Thymus (tissue), 11 donors: Measurements from ENCODE around the gene TENM4. TPM values are rescaled to one million over a fixed set of nuclear protein-coding genes. Genes with fewer than 3 reads are reported as not detected.

ENCODE experiments used
- DNase-seq, 9 donors: peaks; one replicate each; pipeline ENCODE4 v3.0.0-alpha.2; 2013; ENCODE audit warnings: low spot score in 9 of 9, low read depth in 6 of 9, missing footprints in 1 of 9
- H3K27ac ChIP-seq, 2 donors: one replicate each; pipeline ENCODE4 v1.5.1; 2013; ENCODE audit warnings: control low read depth in 1 of 2, low read depth in 1 of 2, low read length in 1 of 2, mild to moderate bottlenecking in 1 of 2, moderate library complexity in 1 of 2
- H3K27me3 ChIP-seq, 2 donors: one replicate each; pipeline ENCODE4 v1.5.1; 2013; ENCODE audit warnings: low read length in 1 of 2; ENCODE audit not compliant: control insufficient read depth in 2 of 2, insufficient read depth in 1 of 2
- H3K36me3 ChIP-seq, 2 donors: one replicate each; pipeline ENCODE4 v1.5.1; 2013; ENCODE audit warnings: low read length in 1 of 2, mild to moderate bottlenecking in 1 of 2, moderate library complexity in 1 of 2; ENCODE audit not compliant: control insufficient read depth in 2 of 2, insufficient read depth in 2 of 2
- H3K4me1 ChIP-seq, 2 donors: one replicate each; pipeline ENCODE4 v1.5.1; 2013; ENCODE audit warnings: low read length in 2 of 2; ENCODE audit not compliant: control insufficient read depth in 2 of 2, insufficient read depth in 2 of 2
- H3K4me3 ChIP-seq, 2 donors: one replicate each; pipeline ENCODE4 v1.5.1; 2013; ENCODE audit warnings: low read length in 2 of 2, control low read depth in 1 of 2, mild to moderate bottlenecking in 1 of 2
- H3K9me3 ChIP-seq, 2 donors: one replicate each; pipeline ENCODE4 v1.5.1; 2013; ENCODE audit warnings: low read length in 1 of 2, mild to moderate bottlenecking in 1 of 2; ENCODE audit not compliant: control insufficient read depth in 2 of 2, insufficient read depth in 1 of 2
- WGBS: extraction: QIAGEN DNeasy Blood & Tissue Kit; methylation state at CpG from one replicate; pipeline ENCODE4 v1.1.7; 2013; 5-methylcytosine and 5-hydroxymethylcytosine counted together
- polyA plus RNA-seq: library from polyadenylated mRNA; stranded (reverse); fragments of 200-250 nt; gene quantifications from one replicate; pipeline ENCODE4 v1.2.3, GENCODE V29; 2013
- total RNA-seq: library from RNA; stranded (reverse); fragments of 120-200 nt; gene quantifications from one replicate; pipeline ENCODE4 v1.2.4, GENCODE V29; 2013
- donor health status: healthy.

Gene TENM4
- total and polyA plus RNA-seq, 2 donors: 1.0 to 2.8 TPM

GRCh38 chr11:79026803-79027445 lies 413.9 kb downstream of the TENM4 start:
- DNase-seq: no peak
- 31% methylated on average over 3 of the region's 3 CpGs for WGBS

GRCh38 chr11:79025622-79026021 lies 415.2 kb downstream of the TENM4 start:
- no peaks in the 10 kb centered on the region for H3K9me3 ChIP-seq
- no peak overlapping the region for H3K4me3 ChIP-seq
- peaks cover 0 to 9% of the 10 kb centered on the region in 2 donors for H3K27me3 ChIP-seq
- DNase-seq: no peak
- H3K36me3 ChIP-seq: no peaks in the 10 kb centered on the region
- H3K27ac ChIP-seq: no peak overlapping the region
- 40% methylated on average over 5 of the region's 5 CpGs for WGBS
- H3K4me1 ChIP-seq: peaks cover 0 to 4% of the 10 kb centered on the region in 2 donors

More at GRCh38 chr11:79026803-79027445, 413.9 kb downstream of the TENM4 start:
- no peak overlapping the region for H3K27ac ChIP-seq
- no peaks in the 10 kb centered on the region for H3K9me3 ChIP-seq
- H3K27me3 ChIP-seq: peaks cover 0 to 16% of the 10 kb centered on the region in 2 donors
- peaks cover 0 to 4% of the 10 kb centered on the region in 2 donors for H3K4me1 ChIP-seq
- H3K4me3 ChIP-seq: no peak overlapping the region
- no peaks in the 10 kb centered on the region for H3K36me3 ChIP-seq

GRCh38 chr11:79025097-79025496 lies 415.7 kb downstream of the TENM4 start:
- DNase-seq: no peak
- Histone ChIP-seq H3K27ac (no peak overlapping the region), H3K9me3 (no peaks in the 10 kb centered on the region), H3K27me3 (peaks cover 0 to 4% of the 10 kb centered on the region in 2 donors), H3K4me3 (no peak overlapping the region), H3K4me1 (peaks cover 0 to 3% of the 10 kb centered on the region in 2 donors), H3K36me3 (no peaks in the 10 kb centered on the region)
- 97% methylated on average over 3 of the region's 3 CpGs for WGBS

GRCh38 chr11:79022265-79022664 lies 418.6 kb downstream of the TENM4 start:
- H3K4me3 ChIP-seq: no peak overlapping the region
- H3K27me3 ChIP-seq: peaks cover 0 to 2% of the 10 kb centered on the region in 2 donors
- H3K36me3 ChIP-seq: no peaks in the 10 kb centered on the region
- no peaks in the 10 kb centered on the region for H3K4me1 ChIP-seq
- WGBS: 87% methylated on average over 5 of the region's 5 CpGs
- DNase-seq: no peak
- H3K9me3 ChIP-seq: no peaks in the 10 kb centered on the region
- H3K27ac ChIP-seq: no peak overlapping the region

- Histone ChIP-seq H3K4me1 (no peaks in the 10 kb centered on the region), H3K27me3 (peaks cover 0 to 2% of the 10 kb centered on the region in 2 donors), H3K27ac (no peak overlapping the region), H3K9me3 (no peaks in the 10 kb centered on the region), H3K36me3 (no peaks in the 10 kb centered on the region), H3K4me3 (no peak overlapping the region)
- no peak for DNase-seq
- WGBS: 98% methylated on average over 1 of the region's 1 CpG
These were observed 419.2 kb downstream of the TENM4 start for GRCh38 chr11:79021601-79022000.

- H3K36me3 ChIP-seq: no peaks in the 10 kb centered on the region
- no peak overlapping the region for H3K4me3 ChIP-seq
- WGBS: 91% methylated on average over 4 of the region's 4 CpGs
- no peak for DNase-seq
- no peaks in the 10 kb centered on the region for H3K27me3 ChIP-seq
- no peak overlapping the region for H3K27ac ChIP-seq
- no peaks in the 10 kb centered on the region for H3K4me1 ChIP-seq
- H3K9me3 ChIP-seq: no peaks in the 10 kb centered on the region
These were observed 420.9 kb downstream of the TENM4 start for GRCh38 chr11:79019975-79020374.

GRCh38 chr11:79019277-79019676 lies 421.6 kb downstream of the TENM4 start:
- DNase-seq: no peak
- Histone ChIP-seq H3K36me3 (no peaks in the 10 kb centered on the region), H3K4me3 (no peak overlapping the region), H3K27ac (no peak overlapping the region), H3K4me1 (no peaks in the 10 kb centered on the region), H3K9me3 (no peaks in the 10 kb centered on the region), H3K27me3 (no peaks in the 10 kb centered on the region)

- WGBS: 11% methylated on average over 3 of the region's 3 CpGs
- H3K4me3 ChIP-seq: no peak overlapping the region
- H3K36me3 ChIP-seq: no peaks in the 10 kb centered on the region
- no peaks in the 10 kb centered on the region for H3K4me1 ChIP-seq
- no peak overlapping the region for H3K27ac ChIP-seq
- H3K9me3 ChIP-seq: no peaks in the 10 kb centered on the region
- DNase-seq: no peak
- no peaks in the 10 kb centered on the region for H3K27me3 ChIP-seq
These were observed 422.4 kb downstream of the TENM4 start for GRCh38 chr11:79018371-79018849.

GRCh38 chr11:79017811-79018210 lies 423.0 kb downstream of the TENM4 start:
- H3K9me3 ChIP-seq: no peaks in the 10 kb centered on the region
- H3K4me3 ChIP-seq: no peak overlapping the region
- no peak for DNase-seq
- no peaks in the 10 kb centered on the region for H3K27me3 ChIP-seq
- no peaks in the 10 kb centered on the region for H3K36me3 ChIP-seq
- no peak overlapping the region for H3K27ac ChIP-seq
- H3K4me1 ChIP-seq: no peaks in the 10 kb centered on the region
